IMR-90 (cell line): ENCODE data around the gene FBXL16. TPM values are rescaled to one million over a fixed set of nuclear protein-coding genes. Genes with fewer than 3 reads are reported as not detected.

Experiments used
- ATAC-seq: fragments of 200-7000 bp; cut with Tn5 transposase; 2 replicates; pipeline ENCODE4 v1.9.1; 2020; ENCODE audit warnings: low read depth, mild to moderate bottlenecking, moderate library complexity
- BruUV-seq: library from RNA; stranded (reverse); fragments of 400-500 nt; replicated peaks from 2 replicates; lab custom pipeline; 2021; lab: Mats Ljungman, UMichigan
- CTCF ChIA-PET: fragments of 300-600 bp; formaldehyde crosslinking; extraction: SDS; loops from one replicate; lab custom pipeline; 2021; ENCODE audit warnings: antibody characterized with exemption; lab: Yijun Ruan, JAX
- POLR2A ChIA-PET: fragments of 300-600 bp; sonication (Branson Sonifier 250); formaldehyde crosslinking; loops from one replicate; lab custom pipeline; 2022; ENCODE audit warnings: antibody characterized with exemption; ENCODE audit not compliant: unreplicated experiment; lab: Charles Lee
- DNase-seq: peaks from one replicate; pipeline ENCODE4 v3.0.0; 2013
- H2AFZ ChIP-seq: replicated peaks from 2 replicates; pipeline ENCODE3; 2013; ENCODE audit warnings: low read length, mild to moderate bottlenecking; ENCODE audit not compliant: poor library complexity
- H2AK5ac ChIP-seq: 2 replicates; pipeline ENCODE4 v1.6.1; 2013; ENCODE audit warnings: low read depth, low read length, inconsistent platforms
- H2AK9ac ChIP-seq: replicated peaks from 2 replicates; pipeline ENCODE3; 2013; ENCODE audit warnings: mild to moderate bottlenecking, low read depth, low read length, moderate library complexity; ENCODE audit not compliant: poor library complexity
- H2BK120ac ChIP-seq: 2 replicates; pipeline ENCODE4 v1.6.1; 2013; ENCODE audit warnings: low read depth, low read length, inconsistent platforms
- H2BK15ac ChIP-seq: 3 replicates; pipeline ENCODE4 v1.6.1; 2013; ENCODE audit warnings: low read depth, low read length, inconsistent platforms
- H2BK20ac ChIP-seq: 2 replicates; pipeline ENCODE4 v1.6.1; 2013; ENCODE audit warnings: low read depth, mild to moderate bottlenecking, inconsistent platforms, low read length, moderate library complexity
- H2BK5ac ChIP-seq: 2 replicates; pipeline ENCODE4 v1.6.1; 2013; ENCODE audit warnings: mild to moderate bottlenecking, low read depth, low read length, inconsistent platforms; ENCODE audit not compliant: poor library complexity, severe bottlenecking
- H3K14ac ChIP-seq: replicated peaks from 2 replicates; pipeline ENCODE4 v1.6.1; 2013; ENCODE audit warnings: low read depth, low read length, inconsistent platforms
- H3K18ac ChIP-seq: 2 replicates; pipeline ENCODE4 v1.6.1; 2013; ENCODE audit warnings: low read depth, low read length, control low read depth
- H3K23ac ChIP-seq: 2 replicates; pipeline ENCODE4 v1.6.1; 2013; ENCODE audit warnings: low read depth, low read length, inconsistent platforms
- H3K27ac ChIP-seq: 2 replicates; pipeline ENCODE4 v1.5.1; 2013; ENCODE audit warnings: mild to moderate bottlenecking, control low read depth, low read length; ENCODE audit not compliant: insufficient read depth
- H3K27me3 ChIP-seq: 2 replicates; pipeline ENCODE4 v1.6.1; 2013; ENCODE audit warnings: low read length; ENCODE audit not compliant: control insufficient read depth, insufficient read depth
- H3K36me3 ChIP-seq: 2 replicates; pipeline ENCODE4 v1.6.1; 2013; ENCODE audit warnings: low read length, mixed read lengths; ENCODE audit not compliant: control insufficient read depth, insufficient read depth
- H3K4ac ChIP-seq: 2 replicates; pipeline ENCODE4 v1.6.1; 2013; ENCODE audit warnings: low read depth, low read length, inconsistent platforms
- H3K4me1 ChIP-seq: 2 replicates; pipeline ENCODE4 v1.6.1; 2013; ENCODE audit warnings: low read length, mixed read lengths; ENCODE audit not compliant: control insufficient read depth, insufficient read depth
- H3K4me2 ChIP-seq: 2 replicates; pipeline ENCODE4 v1.6.1; 2013; ENCODE audit warnings: low read depth, mild to moderate bottlenecking, control low read depth, low read length, moderate library complexity
- H3K4me3 ChIP-seq: 2 replicates; pipeline ENCODE4 v1.5.1; 2013; ENCODE audit warnings: low read depth, mild to moderate bottlenecking, control low read depth, low read length, moderate library complexity; ENCODE audit not compliant: insufficient read depth
- H3K56ac ChIP-seq: 2 replicates; pipeline ENCODE4 v1.6.1; 2013; ENCODE audit warnings: low read length, inconsistent platforms; ENCODE audit not compliant: insufficient read depth; ENCODE audit errors: extremely low read depth
- H3K79me1 ChIP-seq, 2 experiments: 2 replicates each; pipeline ENCODE4 v1.6.1; 2013; ENCODE audit warnings: low read length in 2 of 2, inconsistent platforms in 1 of 2, low read depth in 1 of 2
- H3K9ac ChIP-seq: 2 replicates; pipeline ENCODE4 v1.6.1; 2013; ENCODE audit warnings: low read depth, low read length, control low read depth
- H3K9me1 ChIP-seq: 2 replicates; pipeline ENCODE4 v1.6.1; 2013; ENCODE audit warnings: low read length, inconsistent platforms; ENCODE audit not compliant: insufficient read depth
- H3K9me3 ChIP-seq: 2 replicates; pipeline ENCODE4 v1.6.1; 2013; ENCODE audit warnings: low read length; ENCODE audit not compliant: control insufficient read depth, insufficient read depth
- H4K20me1 ChIP-seq: 2 replicates; pipeline ENCODE4 v1.6.1; 2013; ENCODE audit warnings: low read length, inconsistent platforms; ENCODE audit not compliant: insufficient read depth
- H4K5ac ChIP-seq: 2 replicates; pipeline ENCODE4 v1.6.1; 2013; ENCODE audit warnings: mild to moderate bottlenecking, low read depth, low read length, control low read depth
- H4K8ac ChIP-seq, 2 experiments: 2 replicates each; pipeline ENCODE4 v1.6.1; 2013; ENCODE audit warnings: low read depth in 2 of 2, low read length in 2 of 2, control low read depth in 1 of 2, inconsistent platforms in 1 of 2
- H4K91ac ChIP-seq: 2 replicates; pipeline ENCODE4 v1.6.1; 2013; ENCODE audit warnings: low read depth, low read length, inconsistent platforms; ENCODE audit not compliant: insufficient read depth
- CTCF ChIP-seq: conservative IDR thresholded peaks from 2 replicates; pipeline ENCODE4 v1.5.1; 2012; ENCODE audit warnings: mild to moderate bottlenecking, low read depth, low read length, improper control_type of control experiment
- POLR2A ChIP-seq: IDR thresholded peaks from 2 replicates; pipeline ENCODE4 v1.6.1; 2012; ENCODE audit warnings: mild to moderate bottlenecking, low read depth, low read length
- WGBS, 2 experiments: methylation state at CpG; one replicate each; pipeline versions ENCODE4 v1.1.5 to v1.1.7; 2013; ENCODE audit warnings: missing lambda C conversion rate in 2 of 2; ENCODE audit not compliant: insufficient read length in 1 of 2; ENCODE audit errors: extremely low coverage in 2 of 2; 5-methylcytosine and 5-hydroxymethylcytosine counted together
- dilution Hi-C: fragments of 300-500 bp; cut with HindIII; formaldehyde crosslinking; loops from one replicate; pipeline ENCODE4 v1.14.3; 2018; ENCODE audit warnings: low sequenced_read_pairs; ENCODE audit not compliant: unreplicated experiment
- in situ Hi-C: fragments of 300-500 bp; cut with MboI; formaldehyde crosslinking; loops from 3 replicates; pipeline ENCODE4 v1.14.3; 2019; ENCODE audit warnings: low sequenced_read_pairs, inconsistent platforms, mixed read lengths
- intact Hi-C: fragments of 100-400 bp; cut with micrococcal nuclease; formaldehyde crosslinking; loops from 2 replicates; pipeline ENCODE4 v1.10.0; 2022
- polyA plus RNA-seq, 3 experiments: library from polyadenylated mRNA; depleted of rRNA; stranded (reverse); fragments of >200 nt; gene quantifications; 2 replicates each; pipeline ENCODE4 v1.2.3, GENCODE V29; 2012; ENCODE audit warnings: low replicate concordance in 1 of 3
- total RNA-seq: library from RNA; depleted of rRNA; stranded (reverse); fragments of >200 nt; gene quantifications from 2 replicates; pipeline ENCODE4 v1.2.3, GENCODE V29; 2012

FBXL16 gene
- total and polyA plus RNA-seq, 2 of the 4 experiments (the other 2 are of a cell fraction) = 0.18 to 2.2 TPM

- peak overlapping the region; percentile 11; the same call in 1 of the 2 replicates for H2AK5ac ChIP-seq
- H3K4me3 ChIP-seq = peak overlapping the region; percentile 96
- H2AFZ ChIP-seq = no peak overlapping the region
- no peak overlapping the region for H3K18ac ChIP-seq
- intact Hi-C loops = no loop called here
- no peak overlapping the region; the same call in 1 of the 2 replicates for H4K5ac ChIP-seq
- no peak overlapping the region for H3K56ac ChIP-seq
- no peak overlapping the region for H2BK120ac ChIP-seq
- in situ Hi-C loops = no loop called here
- peaks cover 9 to 40% of the 10 kb centered on the region in 2 experiments; a peak in 3 of 4 replicates for H3K79me1 ChIP-seq
- H3K23ac ChIP-seq = peak overlapping the region; percentile 39; the same call in 1 of the 2 replicates
- H3K4me1 ChIP-seq = peaks cover 20% of the 10 kb centered on the region
- H4K8ac ChIP-seq = no peak overlapping the region; a peak in 1 of 4 replicates
- H4K91ac ChIP-seq = no peak overlapping the region
- BruUV-seq = no TSS peak
- H2BK5ac ChIP-seq = peak overlapping the region; percentile 14
- 48% methylated on average over 25 of the region's 44 CpGs; no CpG with 5 or more reads in 1 of the 2 experiments for WGBS, 2 experiments
- no peaks in the 10 kb centered on the region for H3K27me3 ChIP-seq
- no peak overlapping the region for H3K4ac ChIP-seq
- ChIA-PET CTCF (no interaction called here), POLR2A (no interaction called here)
- H3K9me1 ChIP-seq = peaks cover 15% of the 10 kb centered on the region
- peak overlapping the region; percentile 98 for H3K4me2 ChIP-seq
- dilution Hi-C loops = no loop called here
- H3K9me3 ChIP-seq = no peaks in the 10 kb centered on the region
- H3K9ac ChIP-seq = peak overlapping the region; percentile 80
- H4K20me1 ChIP-seq = peaks cover 34% of the 10 kb centered on the region
- ATAC-seq (no peak), DNase-seq (peak; percentile 49)
- no peak overlapping the region for H2BK15ac ChIP-seq
- 0 out of 2 replicates have a peak overlapping the region, but pooled peaks have one; percentile 23 for H3K14ac ChIP-seq
- H2BK20ac ChIP-seq = no peak overlapping the region
- peaks cover 32% of the 10 kb centered on the region for H3K36me3 ChIP-seq
- peak overlapping the region; percentile 82 for H3K27ac ChIP-seq
- TF ChIP-seq CTCF (peak; percentile 16; the same call in 1 of the 2 replicates), POLR2A (no peak)
- peak overlapping the region; percentile 95 for H2AK9ac ChIP-seq
Observed at GRCh38 chr16:680967-681745, 24.4 kb downstream of the FBXL16 start.
